Fibroblast of pulmonary artery (primary cell): ENCODE measurements around the gene THEMIS2.
"Not testable (repeated sequence)": the region's sequence is repeated elsewhere in the genome, so short reads cannot be mapped to it uniquely, and the experiment has no call there.

ENCODE experiments used
- DNase-seq: peaks from one replicate; pipeline ENCODE4 v3.0.0-alpha.2; 2010; ENCODE audit warnings: low read depth
- H3K4me3 ChIP-seq: replicated peaks from 2 replicates; pipeline ENCODE4 v1.5.1; 2011; ENCODE audit warnings: low read depth, mild to moderate bottlenecking, control low read depth, low read length, moderate library complexity
- TF ChIP-seq, protein P1 (sequence below): IDR thresholded peaks from 2 replicates; pipeline ENCODE4 v1.5.1; 2011; ENCODE audit warnings: mild to moderate bottlenecking, control low read depth, low read length, inconsistent platforms; ENCODE audit errors: missing control alignments

Gene THEMIS2

DNA sequence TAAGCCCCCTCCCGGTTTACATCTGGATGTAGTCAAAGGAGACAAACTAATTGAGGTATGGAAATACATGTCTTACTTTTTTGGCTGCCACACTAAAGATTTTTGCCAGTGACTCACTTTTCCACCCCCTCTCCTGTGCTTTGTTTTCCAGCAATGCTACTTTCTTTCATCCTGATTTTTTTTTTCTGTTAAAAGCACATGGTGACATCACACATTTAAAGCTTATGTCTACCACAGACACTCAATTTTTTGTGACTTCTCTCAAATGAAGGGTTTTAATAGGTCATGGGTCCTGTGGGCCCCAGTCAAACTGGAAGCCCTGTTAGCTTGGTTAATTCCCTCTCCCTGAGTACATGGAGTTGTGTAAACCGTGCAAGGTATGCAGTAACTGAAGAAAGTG, 39.6 kb upstream of the THEMIS2 start:
- TF ChIP-seq, protein P1, sequence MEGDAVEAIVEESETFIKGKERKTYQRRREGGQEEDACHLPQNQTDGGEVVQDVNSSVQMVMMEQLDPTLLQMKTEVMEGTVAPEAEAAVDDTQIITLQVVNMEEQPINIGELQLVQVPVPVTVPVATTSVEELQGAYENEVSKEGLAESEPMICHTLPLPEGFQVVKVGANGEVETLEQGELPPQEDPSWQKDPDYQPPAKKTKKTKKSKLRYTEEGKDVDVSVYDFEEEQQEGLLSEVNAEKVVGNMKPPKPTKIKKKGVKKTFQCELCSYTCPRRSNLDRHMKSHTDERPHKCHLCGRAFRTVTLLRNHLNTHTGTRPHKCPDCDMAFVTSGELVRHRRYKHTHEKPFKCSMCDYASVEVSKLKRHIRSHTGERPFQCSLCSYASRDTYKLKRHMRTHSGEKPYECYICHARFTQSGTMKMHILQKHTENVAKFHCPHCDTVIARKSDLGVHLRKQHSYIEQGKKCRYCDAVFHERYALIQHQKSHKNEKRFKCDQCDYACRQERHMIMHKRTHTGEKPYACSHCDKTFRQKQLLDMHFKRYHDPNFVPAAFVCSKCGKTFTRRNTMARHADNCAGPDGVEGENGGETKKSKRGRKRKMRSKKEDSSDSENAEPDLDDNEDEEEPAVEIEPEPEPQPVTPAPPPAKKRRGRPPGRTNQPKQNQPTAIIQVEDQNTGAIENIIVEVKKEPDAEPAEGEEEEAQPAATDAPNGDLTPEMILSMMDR = no peak
- peak overlapping the region; percentile 96 for H3K4me3 ChIP-seq
- DNase-seq = peak; percentile 63

DNA sequence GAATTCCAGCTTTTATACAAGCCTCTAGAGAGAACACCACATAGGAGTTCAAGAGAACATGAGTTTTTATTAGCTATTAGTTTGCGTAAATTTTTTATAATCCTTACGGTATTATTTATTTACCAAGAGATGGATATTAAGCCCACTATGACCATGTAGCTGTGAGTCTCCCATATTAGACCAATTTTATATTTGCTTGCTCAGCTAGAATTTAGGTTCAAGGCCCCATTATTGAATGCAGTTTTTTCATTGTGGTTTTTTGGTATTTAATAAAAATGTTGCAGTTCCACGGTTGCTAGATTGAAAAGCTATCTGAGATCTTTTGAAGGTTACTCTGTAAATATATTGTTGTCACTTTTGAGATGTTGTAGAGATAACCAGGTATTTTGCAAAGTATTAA, 38.9 kb upstream of the THEMIS2 start:
- DNase-seq = no peak
- TF ChIP-seq, protein P1 = no peak
- no peak overlapping the region for H3K4me3 ChIP-seq

DNA sequence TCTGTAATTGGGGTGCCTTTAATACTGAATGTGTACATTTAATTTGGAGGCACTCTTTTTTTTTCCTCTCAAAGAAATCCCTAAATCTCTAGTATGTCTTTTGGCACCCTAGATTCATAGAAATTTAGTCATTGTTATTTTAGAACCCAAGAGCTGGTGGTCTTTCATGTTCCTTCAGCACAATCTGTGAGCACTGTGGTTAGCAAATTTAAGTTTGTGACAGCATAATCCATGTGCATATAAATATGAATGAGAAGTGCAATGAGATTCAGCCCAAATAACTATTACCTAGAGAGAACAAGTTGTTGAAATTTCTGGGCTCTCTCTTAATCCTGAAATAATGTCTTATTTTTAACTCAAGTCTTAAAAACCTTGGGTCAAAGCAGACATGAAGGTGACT, 37.3 kb upstream of the THEMIS2 start:
- DNase-seq = no peak
- TF ChIP-seq, protein P1 = no peak
- H3K4me3 ChIP-seq = no peak overlapping the region

DNA sequence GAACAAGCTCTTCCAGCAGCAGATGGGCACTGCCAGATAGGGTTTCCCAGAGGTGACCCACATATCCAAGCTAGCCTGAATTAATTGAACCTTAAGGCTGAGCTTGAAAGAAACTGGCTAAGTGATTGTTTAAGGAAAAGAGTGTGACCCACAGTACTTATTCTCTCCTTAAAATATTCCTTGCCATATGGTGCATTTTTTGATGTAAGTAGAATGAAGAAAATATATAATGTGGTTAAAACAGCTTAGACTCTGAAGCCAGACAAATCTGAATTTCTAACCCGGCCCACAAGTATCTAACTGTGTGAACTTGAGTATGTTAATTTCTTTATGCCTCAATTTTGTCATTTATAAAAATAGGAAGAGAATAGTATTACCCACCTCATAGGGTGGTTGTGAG, 36.8 kb upstream of the THEMIS2 start:
- H3K4me3 ChIP-seq = no peak overlapping the region
- TF ChIP-seq, protein P1 = no peak
- no peak for DNase-seq

DNA sequence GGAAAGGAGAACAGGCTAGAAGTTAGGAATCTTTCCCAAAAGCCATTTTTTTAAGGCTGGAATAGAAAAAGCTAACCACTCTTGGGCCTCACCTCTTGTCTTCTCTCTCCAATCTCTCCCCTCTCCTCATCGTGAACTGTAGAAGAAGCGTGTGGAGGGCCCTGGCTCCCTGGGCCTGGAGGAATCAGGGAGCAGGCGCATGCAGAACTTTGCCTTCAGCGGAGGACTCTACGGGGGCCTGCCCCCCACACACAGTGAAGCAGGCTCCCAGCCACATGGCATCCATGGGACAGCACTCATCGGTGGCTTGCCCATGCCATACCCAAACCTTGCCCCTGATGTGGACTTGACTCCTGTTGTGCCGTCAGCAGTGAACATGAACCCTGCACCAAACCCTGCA, 22.4 kb upstream of the THEMIS2 start:
- DNase-seq = no peak
- TF ChIP-seq, protein P1 = no peak
- no peak overlapping the region for H3K4me3 ChIP-seq

DNA sequence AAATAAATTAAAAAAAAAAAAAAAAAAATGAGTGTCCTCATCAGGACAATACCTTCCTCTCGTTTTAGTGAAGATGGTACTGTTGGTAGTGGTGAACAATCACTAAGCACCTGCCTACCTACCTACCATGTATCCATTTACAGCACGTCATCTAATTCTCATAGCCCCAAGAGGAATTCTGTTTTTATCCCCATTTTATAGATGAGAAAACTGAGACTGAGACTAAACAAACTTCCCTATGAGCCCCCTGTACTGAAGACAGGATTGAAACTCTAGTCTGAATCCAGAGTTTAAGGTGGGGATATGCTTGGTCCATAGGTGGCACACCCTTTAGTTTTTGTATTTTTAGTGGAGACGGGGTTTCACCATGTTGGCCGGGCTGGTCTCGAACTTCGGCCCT, 17.3 kb upstream of the THEMIS2 start:
- DNase-seq = no peak
- no peak overlapping the region for H3K4me3 ChIP-seq
- TF ChIP-seq, protein P1 = no peak

DNA sequence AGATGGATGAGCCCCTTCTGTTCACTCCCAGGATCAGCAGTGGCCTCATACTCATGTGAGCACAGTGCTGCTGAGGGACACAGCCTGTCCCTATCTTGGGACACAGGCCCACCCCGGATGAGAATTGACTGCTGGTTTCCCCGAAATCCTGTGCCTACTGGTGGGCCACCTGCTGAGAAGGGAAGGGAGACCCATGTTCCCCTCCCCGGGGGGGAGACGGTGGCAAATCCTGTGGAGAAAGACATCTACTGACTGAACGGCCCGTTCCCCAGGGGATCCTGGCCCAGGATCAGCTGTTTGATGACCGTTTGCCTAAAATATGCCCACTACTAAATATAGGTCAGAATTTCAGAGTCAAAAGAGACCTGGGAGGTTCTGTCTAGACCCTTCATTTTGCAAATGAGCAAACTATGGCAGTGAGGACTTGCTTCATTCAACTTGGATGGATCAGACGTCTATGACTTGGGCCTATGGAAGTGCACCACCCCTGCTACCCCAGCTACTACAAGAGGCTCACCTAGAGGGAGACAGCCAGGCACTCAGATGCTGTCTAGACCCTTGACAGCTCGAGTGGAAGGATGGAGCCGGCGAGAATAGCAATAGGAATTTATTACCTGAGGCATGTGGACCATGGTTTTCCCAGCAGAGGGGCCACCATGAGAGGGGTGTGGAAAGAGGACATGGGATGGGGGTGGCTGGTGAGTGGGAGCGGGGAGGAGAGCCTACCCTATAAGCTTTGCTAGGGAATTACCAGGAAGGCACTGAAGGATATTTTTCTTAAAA, 15.6 kb upstream of the THEMIS2 start:
- TF ChIP-seq, protein P1 = no peak
- DNase-seq = no peak

DNA sequence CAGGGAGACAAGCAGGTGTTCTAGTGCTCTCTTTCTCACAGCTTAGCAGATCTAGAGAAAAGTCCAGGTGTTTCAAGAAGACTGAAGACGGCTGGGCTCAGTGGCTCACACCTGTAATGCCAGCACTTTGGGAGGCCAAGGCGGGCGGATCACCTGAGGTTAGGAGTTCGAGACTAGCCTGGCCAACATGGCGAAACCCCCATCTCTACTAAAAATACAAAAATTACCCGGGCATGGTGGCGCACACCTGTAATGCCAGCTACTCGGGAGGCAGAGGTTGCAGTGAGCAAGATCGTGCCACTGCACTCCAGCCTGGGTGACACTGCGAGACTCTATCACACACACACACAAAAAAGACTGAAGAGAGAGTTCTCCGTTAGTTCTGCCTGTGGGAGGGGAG, 14.8 kb upstream of the THEMIS2 start:
- DNase-seq, H3K4me3 ChIP-seq: not testable (repeated sequence)

More for the DNA sequence above, 15.6 kb upstream of the THEMIS2 start:
- H3K4me3 ChIP-seq = no peak overlapping the region
